Cardiac muscle cell (in vitro differentiated cells and primary cell): Measurements from ENCODE around the gene LLGL1. TPM values are rescaled to one million over a fixed set of nuclear protein-coding genes. Genes with fewer than 3 reads are reported as not detected.

Source experiments
- DNase-seq, 2 donors: peaks; one replicate each; pipeline versions ENCODE4 v3.0.0 to v3.0.0-alpha.2; 2010 to 2017; ENCODE audit warnings: low read depth in 1 of 2, low spot score in 1 of 2
- H3K27ac ChIP-seq: fragments of 200-600 bp; sonication (generic); 2 replicates; pipeline ENCODE4 v1.5.1; 2016
- H3K27me3 ChIP-seq: fragments of 200-600 bp; sonication (generic); 2 replicates; pipeline ENCODE4 v1.6.0; 2016; ENCODE audit warnings: control low read depth
- H3K36me3 ChIP-seq: fragments of 200-600 bp; sonication (generic); 2 replicates; pipeline ENCODE4 v1.5.1; 2016; ENCODE audit warnings: control low read depth
- H3K4me1 ChIP-seq: fragments of 200-600 bp; sonication (generic); 2 replicates; pipeline ENCODE4 v1.8.1; 2017; ENCODE audit warnings: low read depth, mild to moderate bottlenecking, mixed run types
- H3K4me3 ChIP-seq: fragments of 200-600 bp; sonication (generic); 2 replicates; pipeline ENCODE4 v1.5.1; 2016; ENCODE audit warnings: mild to moderate bottlenecking
- H3K9me3 ChIP-seq: fragments of 200-600 bp; sonication (generic); 2 replicates; pipeline ENCODE4 v1.5.1; 2017; ENCODE audit warnings: low read depth, mild to moderate bottlenecking, control low read depth
- polyA plus RNA-seq: library from polyadenylated mRNA; unstranded; fragments of >200 nt; fragmentation: Nextera tagmentation; extraction: Ambion mirVana; gene quantifications from 2 replicates; pipeline ENCODE4 v1.2.1, GENCODE V29; 2016
- total RNA-seq: library from RNA; depleted of rRNA; stranded (reverse); fragments of >200 nt; gene quantifications from 2 replicates; pipeline ENCODE4 v1.2.3, GENCODE V29; 2016
- TF ChIP-seq, protein P1 (sequence below): IDR thresholded peaks from 2 replicates; pipeline ENCODE4 v1.5.1; 2012; ENCODE audit warnings: low read depth, mild to moderate bottlenecking, low read length

The LLGL1 gene
- total and polyA plus RNA-seq, 2 experiments from 2014 or later: 5.9 to 83.8 TPM

DNA sequence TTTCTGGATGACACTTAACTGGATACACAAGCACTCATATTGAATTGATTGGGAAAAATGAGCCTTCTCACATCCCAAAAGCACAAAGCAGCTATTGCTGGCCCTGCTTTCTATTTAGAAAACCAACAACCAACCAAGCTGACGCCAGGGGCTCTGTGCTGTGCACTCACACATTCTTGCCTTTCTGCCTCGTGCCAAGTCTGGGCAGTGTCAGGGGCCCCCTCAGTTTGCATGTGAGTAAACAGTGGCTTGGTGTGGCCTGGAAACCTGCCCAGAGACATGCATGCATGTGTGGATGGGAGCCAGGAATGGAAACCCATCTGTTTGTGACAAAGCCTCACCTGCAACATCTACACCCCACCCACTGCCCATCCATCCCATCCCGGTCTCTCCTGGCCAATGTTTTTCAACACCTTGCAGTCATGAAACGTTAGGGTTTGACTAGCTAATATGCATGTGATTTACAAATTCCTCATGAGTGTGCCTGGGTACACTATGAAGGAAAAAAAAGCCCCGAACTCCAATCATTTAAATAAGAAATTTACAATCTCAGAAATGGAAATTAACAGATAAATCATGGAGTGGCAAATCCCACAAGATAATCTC lies 55.4 kb downstream of the LLGL1 start:
- Histone ChIP-seq H3K27ac (no peak overlapping the region), H3K27me3 (no peaks in the 10 kb centered on the region), H3K9me3 (no peaks in the 10 kb centered on the region), H3K4me1 (no peaks in the 10 kb centered on the region), H3K4me3 (no peak overlapping the region), H3K36me3 (peaks cover 67% of the 10 kb centered on the region)
- peak in 1 of 2 donors; percentile 14 for DNase-seq
- TF ChIP-seq, protein P1, sequence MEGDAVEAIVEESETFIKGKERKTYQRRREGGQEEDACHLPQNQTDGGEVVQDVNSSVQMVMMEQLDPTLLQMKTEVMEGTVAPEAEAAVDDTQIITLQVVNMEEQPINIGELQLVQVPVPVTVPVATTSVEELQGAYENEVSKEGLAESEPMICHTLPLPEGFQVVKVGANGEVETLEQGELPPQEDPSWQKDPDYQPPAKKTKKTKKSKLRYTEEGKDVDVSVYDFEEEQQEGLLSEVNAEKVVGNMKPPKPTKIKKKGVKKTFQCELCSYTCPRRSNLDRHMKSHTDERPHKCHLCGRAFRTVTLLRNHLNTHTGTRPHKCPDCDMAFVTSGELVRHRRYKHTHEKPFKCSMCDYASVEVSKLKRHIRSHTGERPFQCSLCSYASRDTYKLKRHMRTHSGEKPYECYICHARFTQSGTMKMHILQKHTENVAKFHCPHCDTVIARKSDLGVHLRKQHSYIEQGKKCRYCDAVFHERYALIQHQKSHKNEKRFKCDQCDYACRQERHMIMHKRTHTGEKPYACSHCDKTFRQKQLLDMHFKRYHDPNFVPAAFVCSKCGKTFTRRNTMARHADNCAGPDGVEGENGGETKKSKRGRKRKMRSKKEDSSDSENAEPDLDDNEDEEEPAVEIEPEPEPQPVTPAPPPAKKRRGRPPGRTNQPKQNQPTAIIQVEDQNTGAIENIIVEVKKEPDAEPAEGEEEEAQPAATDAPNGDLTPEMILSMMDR: no peak

- no peak overlapping the region for H3K4me3 ChIP-seq
- peaks cover 66% of the 10 kb centered on the region for H3K36me3 ChIP-seq
- H3K4me1 ChIP-seq: no peaks in the 10 kb centered on the region
- no peaks in the 10 kb centered on the region for H3K9me3 ChIP-seq
- no peaks in the 10 kb centered on the region for H3K27me3 ChIP-seq
- TF ChIP-seq, protein P1: no peak
- H3K27ac ChIP-seq: no peak overlapping the region
- no peak for DNase-seq
Observed at GRCh38 chr17:18281788-18282187, 56.4 kb downstream of the LLGL1 start.

GRCh38 chr17:18285296-18285695 lies 59.9 kb downstream of the LLGL1 start:
- Histone ChIP-seq H3K4me1 (no peaks in the 10 kb centered on the region), H3K9me3 (no peaks in the 10 kb centered on the region), H3K27ac (no peak overlapping the region), H3K4me3 (no peak overlapping the region), H3K27me3 (no peaks in the 10 kb centered on the region), H3K36me3 (peaks cover 71% of the 10 kb centered on the region)
- TF ChIP-seq, protein P1: no peak
- no peak for DNase-seq

DNA sequence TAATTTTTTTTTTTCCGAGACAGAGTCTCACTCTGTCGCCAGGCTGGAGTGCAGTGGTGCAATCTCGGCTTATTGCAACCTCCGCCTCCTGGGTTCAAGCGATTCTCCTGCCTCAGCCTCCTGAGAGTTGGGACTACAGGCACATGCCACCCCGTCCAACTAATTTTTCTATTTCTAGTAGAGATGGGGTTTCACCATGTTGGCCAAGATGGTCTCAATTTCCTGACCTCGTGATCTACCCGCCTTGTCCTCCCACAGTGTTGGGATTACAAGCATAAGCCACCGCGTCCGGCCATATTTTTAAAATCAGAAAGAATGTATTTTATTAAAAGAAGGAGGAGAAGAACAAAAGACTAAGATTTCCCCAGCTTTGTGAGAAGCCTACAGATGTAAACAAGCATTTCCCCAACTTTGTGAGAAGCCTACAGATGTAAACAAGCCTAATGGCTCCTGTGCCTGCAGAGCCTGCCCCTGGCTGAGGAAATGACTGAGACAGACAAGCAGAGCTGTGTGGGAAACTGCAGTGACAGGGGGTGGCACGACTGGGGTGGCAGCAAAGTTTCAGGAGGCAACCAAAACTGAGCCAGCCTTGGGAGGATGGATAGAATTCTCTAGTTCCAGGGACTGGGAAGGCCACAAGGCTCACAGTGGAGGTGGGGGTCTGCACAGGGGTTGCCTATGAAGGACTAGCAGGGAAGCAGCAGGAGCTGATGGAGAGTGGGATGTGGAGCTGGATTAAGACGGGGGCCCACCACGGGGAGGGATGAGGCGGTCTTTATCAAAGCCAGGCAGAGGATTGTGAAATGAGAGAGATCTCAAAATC lies 66.5 kb downstream of the LLGL1 start:
- H3K36me3 ChIP-seq: peaks cover 57% of the 10 kb centered on the region
- TF ChIP-seq, protein P1: no peak

More for the DNA sequence above, 66.5 kb downstream of the LLGL1 start:
- Histone ChIP-seq H3K27ac (no peak overlapping the region), H3K4me1 (no peaks in the 10 kb centered on the region), H3K9me3 (no peaks in the 10 kb centered on the region), H3K27me3 (no peaks in the 10 kb centered on the region), H3K4me3 (no peak overlapping the region)
- DNase-seq: no peak

Other genes starting within 250 kb of the LLGL1 start
- 36.0 and 49.4 TPM in 2 replicates for gene ATPAF2, start 186.5 kb upstream of the LLGL1 start, total RNA-seq
- 40.3 and 49.9 TPM in 2 replicates for gene ATPAF2, start 186.5 kb upstream of the LLGL1 start, polyA plus RNA-seq
- 9.8 and 10.7 TPM in 2 replicates for gene GID4, start 186.2 kb upstream of the LLGL1 start, total RNA-seq
- 9.9 and 12.7 TPM in 2 replicates for gene GID4, start 186.2 kb upstream of the LLGL1 start, polyA plus RNA-seq
- 48.1 and 49.5 TPM in 2 replicates for gene DRG2, start 137.7 kb upstream of the LLGL1 start, total RNA-seq
- gene DRG2, start 137.7 kb upstream of the LLGL1 start, polyA plus RNA-seq: 44.8 and 49.7 TPM in 2 replicates
- 2.5 and 4.9 TPM in 2 replicates for gene MYO15A, start 116.9 kb upstream of the LLGL1 start, total RNA-seq
- 3.9 and 4.9 TPM in 2 replicates for gene MYO15A, start 116.9 kb upstream of the LLGL1 start, polyA plus RNA-seq
- 247 and 279 TPM in 2 replicates for gene ALKBH5, start 41.8 kb upstream of the LLGL1 start, total RNA-seq
- gene ALKBH5, start 41.8 kb upstream of the LLGL1 start, polyA plus RNA-seq: 257 and 321 TPM in 2 replicates
- 227 and 303 TPM in 2 replicates for gene FLII, start 33.1 kb downstream of the LLGL1 start, total RNA-seq
- gene FLII, start 33.1 kb downstream of the LLGL1 start, polyA plus RNA-seq: 210 and 232 TPM in 2 replicates
- 95.7 and 101 TPM in 2 replicates for gene MIEF2, start 35.0 kb downstream of the LLGL1 start, total RNA-seq
- 36.9 and 37.3 TPM in 2 replicates for gene MIEF2, start 35.0 kb downstream of the LLGL1 start, polyA plus RNA-seq
- 31.0 and 40.1 TPM in 2 replicates for gene TOP3A, start 89.4 kb downstream of the LLGL1 start, total RNA-seq
- 22.7 and 26.5 TPM in 2 replicates for gene TOP3A, start 89.4 kb downstream of the LLGL1 start, polyA plus RNA-seq
- gene SMCR8, start 89.7 kb downstream of the LLGL1 start, total RNA-seq: 8.7 and 11.3 TPM in 2 replicates
- 2.9 and 3.9 TPM in 2 replicates for gene SMCR8, start 89.7 kb downstream of the LLGL1 start, polyA plus RNA-seq
- gene SHMT1, start 137.9 kb downstream of the LLGL1 start, total RNA-seq: 24.8 and 26.7 TPM in 2 replicates
- 24.8 and 30.6 TPM in 2 replicates for gene SHMT1, start 137.9 kb downstream of the LLGL1 start, polyA plus RNA-seq
- not detected in 2 replicates for gene EVPLL, start 152.1 kb downstream of the LLGL1 start, total RNA-seq
- gene EVPLL, start 152.1 kb downstream of the LLGL1 start, polyA plus RNA-seq: not detected in 2 replicates